Stimulated activated memory B cell treated with anti-CD40 and anti-IgM and Interleukin-4, amounts not matched to agents 10 μg/mL and 1 μg/mL and 100 μg/mL, for 72 hours (primary cell): Measurements from ENCODE around the gene SPATA31C1.
"Not testable (repeated sequence)": the region's sequence is repeated elsewhere in the genome, so short reads cannot be mapped to it uniquely, and the experiment has no call there.

Experiments
- ATAC-seq: fragments of 150-1000 bp; cut with Tn5 transposase; 2 replicates; pipeline ENCODE4 v1.10.0; 2021
- H3K27ac Mint-ChIP-seq: one replicate; pipeline ENCODE4 v1.8.0; 2022; ENCODE audit warnings: mild to moderate bottlenecking, mixed read lengths
- H3K27me3 Mint-ChIP-seq: one replicate; pipeline ENCODE4 v1.8.0; 2022; ENCODE audit warnings: mixed read lengths
- H3K36me3 Mint-ChIP-seq: one replicate; pipeline ENCODE4 v1.8.0; 2022; ENCODE audit warnings: mixed read lengths
- H3K4me1 Mint-ChIP-seq: one replicate; pipeline ENCODE4 v1.8.0; 2022; ENCODE audit warnings: mixed read lengths
- H3K4me3 Mint-ChIP-seq: one replicate; pipeline ENCODE4 v1.8.0; 2022; ENCODE audit warnings: mild to moderate bottlenecking, moderate library complexity, mixed read lengths
- H3K9me3 Mint-ChIP-seq: one replicate; pipeline ENCODE4 v1.8.0; 2022; ENCODE audit warnings: mixed read lengths

Gene SPATA31C1

DNA sequence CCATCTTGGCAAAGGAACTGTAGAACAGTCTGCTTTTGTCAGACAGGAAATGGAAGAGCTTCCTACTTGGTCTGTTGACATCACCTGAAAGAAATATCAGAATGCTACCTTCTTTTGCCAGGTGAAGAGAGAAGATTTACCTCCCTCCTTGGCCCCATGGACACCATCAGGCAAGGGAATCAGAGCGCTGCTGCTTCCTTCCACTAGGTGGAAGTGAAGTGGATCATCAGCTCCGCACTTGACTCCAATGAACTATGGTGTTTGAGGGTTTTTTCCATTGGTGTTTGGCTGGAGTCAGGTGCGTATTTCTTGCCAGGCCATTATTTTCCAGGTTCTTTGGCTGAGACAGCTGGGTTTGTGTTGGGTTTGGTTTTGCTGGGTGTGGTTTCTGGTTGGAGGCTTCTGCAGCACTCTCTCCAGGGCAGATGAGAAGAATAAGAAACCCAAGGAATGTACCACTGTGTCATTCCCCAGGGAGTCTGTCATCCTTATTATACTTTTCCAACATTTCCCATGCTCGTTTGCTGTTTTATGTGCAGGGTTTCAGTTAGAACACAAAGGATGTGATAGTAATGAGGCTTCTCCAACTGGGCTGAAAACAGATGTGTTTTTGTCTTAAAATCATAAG, 22.6 kb upstream of the SPATA31C1 start:
- Mint-ChIP-seq H3K4me3 (no peak overlapping the region), H3K27me3 (no peaks in the 10 kb centered on the region), H3K9me3 (peaks cover 6% of the 10 kb centered on the region), H3K36me3 (no peaks in the 10 kb centered on the region), H3K27ac (no peak overlapping the region), H3K4me1 (no peaks in the 10 kb centered on the region)
- ATAC-seq = no peak

DNA sequence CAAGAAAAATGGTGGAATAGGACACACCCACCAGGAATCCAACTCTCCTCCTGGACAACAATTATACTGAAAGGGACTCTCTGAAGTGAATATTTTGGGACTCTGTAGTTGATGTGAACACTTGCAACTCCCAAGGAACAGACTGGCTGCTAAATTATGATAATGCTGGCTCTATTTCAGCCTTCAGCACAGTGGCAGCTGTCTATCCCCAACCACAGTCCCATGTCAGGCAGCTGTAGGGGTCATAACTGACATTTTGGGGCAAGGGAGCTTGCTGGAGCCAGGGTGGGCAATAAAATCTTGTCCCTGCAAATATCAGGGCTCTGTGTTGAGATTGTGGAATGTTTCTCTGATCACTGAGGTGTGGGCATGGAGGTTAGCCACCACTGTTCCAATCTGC, 20.9 kb upstream of the SPATA31C1 start:
- Mint-ChIP-seq H3K4me3 (no peak overlapping the region), H3K36me3 (no peaks in the 10 kb centered on the region), H3K4me1 (no peaks in the 10 kb centered on the region), H3K9me3 (peaks cover 11% of the 10 kb centered on the region), H3K27me3 (no peaks in the 10 kb centered on the region), H3K27ac (no peak overlapping the region)
- ATAC-seq = no peak

GRCh38 chr9:87898151-87898550, 19.6 kb upstream of the SPATA31C1 start:
- Mint-ChIP-seq H3K27ac (no peak overlapping the region), H3K9me3 (peaks cover 11% of the 10 kb centered on the region), H3K4me3 (no peak overlapping the region), H3K4me1 (no peaks in the 10 kb centered on the region), H3K27me3 (no peaks in the 10 kb centered on the region), H3K36me3 (no peaks in the 10 kb centered on the region)
- ATAC-seq = no peak

GRCh38 chr9:87902371-87902770, 15.4 kb upstream of the SPATA31C1 start:
- not testable (repeated sequence) for H3K36me3 Mint-ChIP-seq, H3K27me3 Mint-ChIP-seq, H3K4me3 Mint-ChIP-seq, H3K4me1 Mint-ChIP-seq, ATAC-seq, H3K27ac Mint-ChIP-seq
- peaks cover 17% of the 10 kb centered on the region for H3K9me3 Mint-ChIP-seq

- Mint-ChIP-seq H3K9me3 (peaks cover 10% of the 10 kb centered on the region), H3K4me1 (no peaks in the 10 kb centered on the region), H3K27me3 (no peaks in the 10 kb centered on the region), H3K27ac (no peak overlapping the region), H3K36me3 (no peaks in the 10 kb centered on the region), H3K4me3 (no peak overlapping the region)
- peak; percentile 66 for ATAC-seq
Observed at GRCh38 chr9:87909310-87910041, 8.3 kb upstream of the SPATA31C1 start.

DNA sequence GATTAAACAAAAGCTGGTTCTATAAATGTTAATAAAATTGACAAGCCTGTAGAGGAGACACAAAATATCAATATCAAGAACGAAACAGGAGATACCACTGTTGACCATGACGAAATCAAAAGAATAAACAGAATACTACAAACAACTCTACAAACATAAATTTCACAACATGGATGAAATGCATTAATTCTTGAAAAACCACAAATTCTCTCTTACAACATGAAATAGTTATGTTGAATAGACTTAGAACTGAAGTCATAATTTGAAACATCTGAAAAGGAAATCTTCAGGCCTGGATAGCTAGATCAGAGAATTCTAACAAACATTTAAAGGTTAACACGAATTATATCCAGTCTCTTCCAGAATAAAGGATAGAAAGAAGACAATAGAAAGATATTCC, 6.9 kb upstream of the SPATA31C1 start:
- no peak for ATAC-seq
- no peaks in the 10 kb centered on the region for H3K4me1 Mint-ChIP-seq
- no peak overlapping the region for H3K27ac Mint-ChIP-seq
- peaks cover 6% of the 10 kb centered on the region for H3K9me3 Mint-ChIP-seq
- no peak overlapping the region for H3K4me3 Mint-ChIP-seq
- no peaks in the 10 kb centered on the region for H3K27me3 Mint-ChIP-seq
- H3K36me3 Mint-ChIP-seq = no peaks in the 10 kb centered on the region

DNA sequence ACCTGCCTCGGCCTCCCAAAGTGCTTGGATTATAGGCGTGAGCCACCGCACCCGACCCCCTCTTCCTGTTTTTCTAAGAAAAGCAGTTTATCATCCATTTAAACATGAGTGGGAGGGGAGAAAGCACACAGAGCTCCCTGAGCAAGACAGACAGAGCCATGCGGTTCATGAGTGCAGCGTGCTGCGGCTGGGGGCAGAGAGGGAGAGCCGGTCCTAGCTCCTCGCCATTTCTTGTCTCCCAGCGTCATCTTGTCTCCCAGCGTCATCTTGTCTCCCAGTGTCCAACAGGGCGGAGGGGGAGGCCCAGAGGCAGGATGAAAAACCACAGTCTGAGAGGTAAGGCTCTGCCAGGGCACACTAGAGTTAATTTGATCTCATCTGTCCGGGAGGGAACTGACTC, 1.3 kb downstream of the SPATA31C1 start:
- not testable (repeated sequence) for H3K27ac Mint-ChIP-seq, H3K4me3 Mint-ChIP-seq, ATAC-seq

GRCh38 chr9:87921561-87921960, 3.8 kb downstream of the SPATA31C1 start:
- H3K27me3 Mint-ChIP-seq, H3K36me3 Mint-ChIP-seq, H3K4me3 Mint-ChIP-seq, H3K27ac Mint-ChIP-seq, ATAC-seq, H3K9me3 Mint-ChIP-seq, H3K4me1 Mint-ChIP-seq: not testable (repeated sequence)

More for the DNA sequence above, 1.3 kb downstream of the SPATA31C1 start:
- H3K27me3 Mint-ChIP-seq, H3K4me1 Mint-ChIP-seq, H3K9me3 Mint-ChIP-seq, H3K36me3 Mint-ChIP-seq: not testable (repeated sequence)

DNA sequence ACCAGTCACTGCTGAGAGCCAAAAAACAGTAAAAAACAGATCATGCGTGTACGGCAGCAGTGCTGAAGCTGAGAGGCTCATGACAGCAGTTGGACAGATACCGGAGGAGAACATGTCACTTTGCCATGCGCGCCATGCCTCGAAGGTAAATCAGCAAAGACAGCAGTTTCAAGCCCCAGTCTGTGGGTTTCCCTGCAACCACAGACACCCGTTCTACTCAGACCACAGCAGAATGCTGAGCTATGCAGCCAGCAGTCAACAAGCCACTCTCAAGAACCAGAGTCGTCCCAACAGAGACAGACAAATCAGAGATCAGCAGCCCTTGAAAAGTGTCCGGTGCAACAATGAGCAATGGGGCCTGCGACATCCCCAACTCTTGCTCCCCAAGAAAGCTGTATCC, 5.2 kb downstream of the SPATA31C1 start:
- not testable (repeated sequence) for H3K36me3 Mint-ChIP-seq, H3K4me3 Mint-ChIP-seq, H3K4me1 Mint-ChIP-seq, H3K27me3 Mint-ChIP-seq, H3K27ac Mint-ChIP-seq, H3K9me3 Mint-ChIP-seq, ATAC-seq

DNA sequence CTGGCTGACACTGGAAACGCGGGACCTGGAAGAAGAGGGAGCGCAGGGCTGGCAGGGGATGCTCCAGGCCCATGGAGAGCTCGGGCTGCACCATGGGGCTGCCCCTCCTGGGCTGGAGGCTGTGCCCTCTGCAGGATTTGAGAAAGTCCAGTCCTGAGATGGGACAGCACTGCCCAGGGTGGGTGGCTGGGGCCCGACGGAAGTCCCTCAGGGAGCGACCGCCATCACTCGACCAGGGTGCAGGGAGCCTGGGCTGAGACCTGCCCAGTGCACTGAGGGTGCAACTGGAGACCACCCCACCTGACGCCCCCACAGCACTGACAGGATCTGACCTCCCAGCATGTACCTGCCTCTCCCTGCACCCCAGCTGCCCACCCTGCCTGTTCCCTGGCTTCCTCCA, 7.1 kb downstream of the SPATA31C1 start:
- not testable (repeated sequence) for H3K9me3 Mint-ChIP-seq, H3K27me3 Mint-ChIP-seq, H3K27ac Mint-ChIP-seq, ATAC-seq, H3K4me1 Mint-ChIP-seq, H3K4me3 Mint-ChIP-seq, H3K36me3 Mint-ChIP-seq

DNA sequence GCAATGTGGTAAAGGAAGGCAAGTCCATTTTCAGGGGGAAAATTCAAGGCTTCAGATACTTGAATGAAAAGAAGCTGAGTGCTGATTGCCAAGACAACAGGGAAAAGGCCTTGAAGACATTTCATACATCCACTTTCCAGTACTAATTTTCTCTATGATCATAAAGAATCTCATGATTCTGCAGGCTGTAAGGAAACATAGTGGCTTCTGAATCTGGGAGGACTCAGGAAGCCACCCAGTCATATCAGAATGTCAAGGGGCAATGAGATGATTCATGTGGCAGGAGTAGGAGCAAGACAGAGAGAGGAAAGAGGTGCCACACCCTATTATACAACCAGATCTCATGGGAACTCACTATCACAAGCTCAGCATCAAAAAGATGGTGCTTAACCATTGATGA, 11.4 kb downstream of the SPATA31C1 start:
- not testable (repeated sequence) for H3K27me3 Mint-ChIP-seq, H3K9me3 Mint-ChIP-seq, H3K4me3 Mint-ChIP-seq, H3K36me3 Mint-ChIP-seq, H3K4me1 Mint-ChIP-seq, ATAC-seq, H3K27ac Mint-ChIP-seq

- not testable (repeated sequence) for ATAC-seq, H3K27me3 Mint-ChIP-seq, H3K4me3 Mint-ChIP-seq, H3K4me1 Mint-ChIP-seq, H3K9me3 Mint-ChIP-seq, H3K27ac Mint-ChIP-seq, H3K36me3 Mint-ChIP-seq
Observed at GRCh38 chr9:87934444-87934843, 16.7 kb downstream of the SPATA31C1 start.

DNA sequence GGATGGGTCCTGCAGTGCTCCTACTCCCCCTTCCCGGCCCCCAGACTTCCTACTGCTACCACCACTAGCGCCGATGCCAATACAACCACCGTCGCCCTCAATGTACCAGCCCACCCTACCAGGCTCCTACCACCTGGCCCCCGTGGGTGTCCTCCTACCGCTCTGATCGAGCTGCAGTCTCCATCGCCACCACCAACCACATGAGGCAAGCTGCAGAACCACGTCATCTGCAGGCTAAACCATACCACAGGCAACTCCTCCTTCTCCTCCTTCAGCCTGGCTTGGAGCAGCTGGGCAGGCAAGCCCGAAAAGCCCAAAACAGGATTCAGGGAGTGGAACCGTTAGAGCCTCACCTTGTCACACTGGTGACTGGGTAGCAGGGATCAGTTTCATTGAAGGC, 19.6 kb downstream of the SPATA31C1 start:
- H3K27ac Mint-ChIP-seq, H3K36me3 Mint-ChIP-seq, H3K4me1 Mint-ChIP-seq, H3K9me3 Mint-ChIP-seq, H3K4me3 Mint-ChIP-seq, H3K27me3 Mint-ChIP-seq, ATAC-seq: not testable (repeated sequence)

DNA sequence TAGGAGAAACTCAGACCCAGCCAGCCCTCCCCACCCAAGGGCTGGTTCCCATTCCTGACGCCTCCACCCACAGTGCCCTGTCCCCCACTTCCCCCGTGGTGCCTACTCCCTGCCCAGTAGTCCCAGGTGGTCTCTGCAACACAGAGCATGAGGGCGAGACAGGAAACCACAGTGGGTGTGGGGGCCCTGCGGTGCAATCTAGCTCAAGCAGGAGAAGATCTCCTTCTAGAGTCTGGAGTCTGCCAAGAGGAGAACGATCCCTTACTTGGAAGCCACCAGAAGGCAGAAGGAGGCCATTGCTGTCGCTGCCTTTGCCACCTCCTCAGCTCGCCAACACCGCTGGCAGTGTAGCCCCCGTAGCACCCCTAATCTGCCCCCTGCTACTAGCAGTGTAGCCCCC, 20.2 kb downstream of the SPATA31C1 start:
- ATAC-seq, H3K9me3 Mint-ChIP-seq, H3K36me3 Mint-ChIP-seq, H3K27ac Mint-ChIP-seq, H3K27me3 Mint-ChIP-seq, H3K4me1 Mint-ChIP-seq, H3K4me3 Mint-ChIP-seq: not testable (repeated sequence)

- not testable (repeated sequence) for H3K27me3 Mint-ChIP-seq, H3K27ac Mint-ChIP-seq, H3K4me3 Mint-ChIP-seq, H3K36me3 Mint-ChIP-seq, H3K9me3 Mint-ChIP-seq, H3K4me1 Mint-ChIP-seq, ATAC-seq
Observed at GRCh38 chr9:87938336-87938735, 20.6 kb downstream of the SPATA31C1 start.

DNA sequence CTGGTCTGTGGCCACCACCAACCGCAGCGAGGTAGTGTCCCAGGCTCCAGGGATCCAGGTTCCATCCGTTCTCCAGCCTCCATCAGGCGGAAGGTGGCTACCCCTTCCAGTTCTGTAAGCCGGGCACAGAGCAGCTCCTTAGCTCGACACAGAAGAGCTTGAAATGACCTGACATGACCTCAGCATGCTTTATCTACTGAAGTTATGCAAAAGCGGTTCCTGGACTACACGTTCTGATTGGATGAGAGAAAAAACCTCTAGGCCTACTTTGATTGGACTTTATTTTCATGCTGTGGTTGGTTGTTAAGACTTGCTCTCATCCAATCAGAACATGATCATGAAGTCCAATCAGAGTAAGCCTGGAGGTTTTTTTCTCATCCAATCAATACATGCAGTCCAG, 21.3 kb downstream of the SPATA31C1 start:
- not testable (repeated sequence) for H3K36me3 Mint-ChIP-seq, H3K4me1 Mint-ChIP-seq, H3K9me3 Mint-ChIP-seq, H3K4me3 Mint-ChIP-seq, ATAC-seq, H3K27ac Mint-ChIP-seq, H3K27me3 Mint-ChIP-seq
